Fibroblast of villous mesenchyme (primary cell): ENCODE results near the gene ERBB4. TPM values are rescaled to one million over a fixed set of nuclear protein-coding genes. Genes with fewer than 3 reads are reported as not detected.

ENCODE experiments used
- DNase-seq: peaks from one replicate; pipeline ENCODE4 v3.0.0-alpha.2; 2010; ENCODE audit warnings: low read depth
- H3K4me3 ChIP-seq: 2 replicates; pipeline ENCODE4 v1.5.1; 2011; ENCODE audit warnings: low read depth, mild to moderate bottlenecking, low read length
- total RNA-seq: library from RNA; depleted of rRNA; stranded (reverse); fragments of >200 nt; gene quantifications from 2 replicates; pipeline ENCODE4 v1.2.3, GENCODE V29; 2012
- TF ChIP-seq, protein P1 (sequence below): IDR thresholded peaks from 2 replicates; pipeline ENCODE4 v1.5.1; 2012; ENCODE audit warnings: low read depth, mild to moderate bottlenecking, low read length; ENCODE audit not compliant: insufficient read depth

Gene ERBB4
- total RNA-seq, 1 donor: under 0.01 TPM

DNA sequence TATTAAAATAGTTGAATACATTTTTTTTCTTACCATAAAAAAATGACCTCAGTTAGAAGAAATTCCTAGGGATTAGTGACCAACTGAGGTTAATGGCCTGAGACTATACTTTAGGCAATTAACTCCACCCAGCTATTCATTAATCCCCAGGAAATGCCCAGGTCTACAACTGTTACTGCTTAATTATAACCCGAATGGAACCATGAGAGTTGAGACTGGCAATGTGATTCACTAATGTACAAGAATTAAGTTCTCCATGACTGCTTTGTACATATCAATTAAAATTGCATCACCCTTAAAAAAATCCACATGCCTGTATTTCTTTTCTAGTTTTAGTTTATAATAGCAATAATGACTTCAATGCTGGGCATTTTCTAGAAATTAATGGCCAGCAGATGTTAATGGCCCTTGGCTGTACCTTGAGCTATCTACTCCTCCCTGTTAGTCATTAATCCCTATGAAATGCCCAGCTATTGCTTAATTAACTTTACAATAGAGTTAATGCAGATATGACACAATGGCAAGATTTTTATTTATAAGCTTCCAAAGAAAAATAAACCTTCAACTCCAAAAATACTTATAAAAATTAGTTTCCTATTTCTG is 44.1 kb downstream of the ERBB4 start:
- no peak for DNase-seq
- no peak overlapping the region for H3K4me3 ChIP-seq
- TF ChIP-seq, protein P1, sequence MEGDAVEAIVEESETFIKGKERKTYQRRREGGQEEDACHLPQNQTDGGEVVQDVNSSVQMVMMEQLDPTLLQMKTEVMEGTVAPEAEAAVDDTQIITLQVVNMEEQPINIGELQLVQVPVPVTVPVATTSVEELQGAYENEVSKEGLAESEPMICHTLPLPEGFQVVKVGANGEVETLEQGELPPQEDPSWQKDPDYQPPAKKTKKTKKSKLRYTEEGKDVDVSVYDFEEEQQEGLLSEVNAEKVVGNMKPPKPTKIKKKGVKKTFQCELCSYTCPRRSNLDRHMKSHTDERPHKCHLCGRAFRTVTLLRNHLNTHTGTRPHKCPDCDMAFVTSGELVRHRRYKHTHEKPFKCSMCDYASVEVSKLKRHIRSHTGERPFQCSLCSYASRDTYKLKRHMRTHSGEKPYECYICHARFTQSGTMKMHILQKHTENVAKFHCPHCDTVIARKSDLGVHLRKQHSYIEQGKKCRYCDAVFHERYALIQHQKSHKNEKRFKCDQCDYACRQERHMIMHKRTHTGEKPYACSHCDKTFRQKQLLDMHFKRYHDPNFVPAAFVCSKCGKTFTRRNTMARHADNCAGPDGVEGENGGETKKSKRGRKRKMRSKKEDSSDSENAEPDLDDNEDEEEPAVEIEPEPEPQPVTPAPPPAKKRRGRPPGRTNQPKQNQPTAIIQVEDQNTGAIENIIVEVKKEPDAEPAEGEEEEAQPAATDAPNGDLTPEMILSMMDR: no peak

DNA sequence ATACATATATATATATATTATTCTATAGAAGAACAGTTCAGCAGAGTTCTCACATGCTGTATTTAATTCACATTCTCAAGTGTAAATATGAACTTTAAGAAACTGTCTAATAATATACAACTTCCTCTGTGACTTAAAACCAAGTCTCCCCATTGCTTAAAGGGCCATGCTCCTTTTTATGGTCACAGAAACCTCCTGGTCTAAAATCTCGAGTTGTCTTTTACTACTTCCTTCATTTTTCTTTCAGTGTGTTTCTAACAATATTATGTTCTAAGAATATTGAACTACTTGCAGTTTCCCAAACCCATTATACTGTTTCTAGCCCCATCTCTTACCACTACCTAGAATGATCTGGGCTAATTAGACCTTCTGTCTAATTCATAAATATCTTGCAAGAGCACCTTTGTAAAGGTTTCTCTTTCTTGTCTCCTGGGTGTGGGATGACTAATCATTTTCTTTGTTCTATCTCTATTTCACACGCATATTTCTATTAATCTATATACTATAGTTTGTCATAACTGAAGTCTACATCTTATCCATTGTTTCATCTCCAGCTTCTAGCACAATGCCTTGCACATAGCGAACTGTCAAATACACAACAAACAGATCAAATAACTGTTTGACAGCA is 48.8 kb downstream of the ERBB4 start:
- no peak overlapping the region for H3K4me3 ChIP-seq
- TF ChIP-seq, protein P1: no peak
- no peak for DNase-seq

DNA sequence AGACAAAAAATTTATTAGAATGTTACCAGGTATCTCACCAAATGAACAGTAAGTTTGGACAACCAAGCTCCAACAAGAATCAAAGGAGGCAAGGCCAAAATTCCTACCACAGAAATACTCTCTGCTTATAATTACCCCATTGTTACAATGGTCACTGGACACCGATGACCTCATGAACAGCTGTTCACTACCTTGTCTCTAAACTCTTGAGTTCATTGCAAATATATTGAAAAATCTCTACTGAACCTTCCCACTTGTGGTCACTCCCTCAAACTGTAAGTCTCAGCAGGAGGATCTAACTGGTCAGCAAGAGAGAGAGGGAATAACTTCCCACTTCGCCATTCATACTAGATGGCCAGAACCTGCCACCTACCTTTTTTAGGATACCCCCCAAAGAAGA is 50.0 kb downstream of the ERBB4 start:
- no peak for DNase-seq
- TF ChIP-seq, protein P1: no peak
- no peak overlapping the region for H3K4me3 ChIP-seq

DNA sequence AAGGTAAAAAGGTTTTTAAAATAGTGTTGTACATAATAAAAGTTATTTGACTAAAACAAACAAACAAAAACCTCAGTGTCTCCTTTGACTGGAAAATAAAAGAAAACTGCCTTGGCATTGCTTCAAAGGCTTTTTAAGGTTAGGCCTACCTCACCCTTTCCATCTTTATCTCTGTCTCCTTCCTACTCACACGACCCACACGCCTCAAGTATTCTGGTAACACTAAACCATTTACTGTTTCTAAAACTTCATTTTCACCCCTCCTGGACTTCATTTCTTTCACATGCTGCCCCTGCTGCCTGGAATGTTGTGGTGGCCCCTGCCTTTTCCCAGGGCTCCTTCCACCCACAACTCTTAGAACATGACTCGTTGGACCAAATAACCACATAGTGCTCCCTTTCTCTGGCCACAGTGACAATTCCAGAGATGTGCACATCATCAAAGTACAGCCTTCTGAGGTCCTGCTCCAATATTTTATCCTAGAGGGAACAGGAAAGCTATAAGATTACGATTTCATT is 54.0 kb downstream of the ERBB4 start:
- no peak overlapping the region for H3K4me3 ChIP-seq
- DNase-seq: no peak
- TF ChIP-seq, protein P1: no peak

DNA sequence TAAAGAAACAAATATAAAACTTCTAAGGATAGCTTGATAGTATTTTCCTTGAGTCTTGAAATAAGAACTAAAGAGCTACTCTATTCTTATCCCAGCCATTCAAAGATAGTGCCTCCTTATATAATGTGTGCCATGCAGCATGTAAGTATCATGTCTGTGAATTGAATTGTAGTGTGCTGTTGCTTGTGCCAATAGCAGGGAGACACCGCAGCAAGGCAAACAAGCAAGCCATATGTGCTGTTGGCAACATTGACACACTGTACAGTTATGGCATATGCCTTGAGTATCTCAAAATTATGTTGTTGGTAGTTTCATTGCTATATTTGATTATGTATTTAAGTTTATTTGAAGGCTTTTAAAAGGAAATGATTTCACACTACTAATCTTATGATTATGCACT is 58.2 kb downstream of the ERBB4 start:
- no peak overlapping the region for H3K4me3 ChIP-seq
- DNase-seq: no peak
- TF ChIP-seq, protein P1: no peak

DNA sequence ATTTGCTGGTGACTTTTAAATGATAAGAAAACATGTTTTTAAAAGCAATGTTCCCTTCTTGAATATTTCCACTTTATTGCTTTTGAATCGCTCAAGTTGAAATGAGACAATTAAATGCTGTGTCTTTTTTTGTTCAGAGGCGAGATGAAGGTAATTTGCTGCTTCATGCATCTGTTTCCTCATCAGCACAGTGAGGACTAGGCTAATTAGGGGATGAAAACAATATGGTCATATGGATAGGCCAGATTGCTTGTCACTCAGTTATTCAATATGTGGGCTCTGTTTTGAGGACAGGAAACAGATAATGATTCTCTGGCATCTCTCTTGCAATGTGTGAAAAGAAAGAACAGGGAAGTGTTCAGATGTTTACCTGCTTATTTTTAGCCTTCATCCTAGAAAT is 61.0 kb downstream of the ERBB4 start:
- TF ChIP-seq, protein P1: no peak
- DNase-seq: no peak
- H3K4me3 ChIP-seq: no peak overlapping the region
